IPS-11a (cell line): ENCODE results near the gene VSTM2B.
"Not testable (repeated sequence)": the region's sequence is repeated elsewhere in the genome, so short reads cannot be mapped to it uniquely, and the experiment has no call there.

Experiments
- H3K4me3 ChIP-seq: one replicate; pipeline ENCODE4 v1.5.1; 2013; ENCODE audit warnings: low read depth, low read length, control low read depth

VSTM2B gene

DNA sequence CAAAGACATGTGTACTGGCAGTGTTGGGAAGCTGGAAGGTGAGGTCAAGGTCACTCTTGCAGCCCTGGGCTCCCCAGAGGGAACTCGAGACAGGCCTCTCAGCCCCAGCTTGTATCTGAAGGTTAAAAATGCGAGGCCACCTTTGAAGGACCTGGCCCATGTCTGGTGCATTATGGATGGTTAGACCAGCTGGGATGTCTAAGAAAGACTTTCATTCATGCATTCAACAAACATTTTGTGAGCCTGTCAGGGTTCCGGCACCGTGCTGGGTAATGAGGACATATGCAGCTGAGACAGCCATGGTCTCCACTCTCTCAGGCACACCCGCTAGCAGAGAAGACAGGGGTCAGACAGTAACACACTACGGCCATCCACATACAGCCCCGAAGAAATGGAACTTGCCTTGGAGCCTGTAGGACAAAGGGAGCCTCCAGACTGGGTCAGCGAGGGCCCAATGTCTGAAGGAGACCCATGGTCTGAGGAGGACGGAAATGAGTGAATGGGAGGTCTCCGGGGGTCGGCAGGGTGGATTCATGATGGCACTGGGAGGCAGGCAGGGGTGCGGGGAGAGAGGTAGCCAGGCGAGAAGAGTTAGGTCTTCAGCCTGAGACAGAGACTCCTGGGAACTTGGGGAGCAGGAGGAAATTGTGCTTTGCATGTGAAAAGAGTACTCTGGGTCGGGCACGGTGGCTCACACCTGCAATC, 19.0 kb downstream of the VSTM2B start:
- H3K4me3 ChIP-seq = no peak overlapping the region

GRCh38 chr19:29545447-29545846, 19.7 kb downstream of the VSTM2B start:
- not testable (repeated sequence) for H3K4me3 ChIP-seq

GRCh38 chr19:29545866-29546582, 20.2 kb downstream of the VSTM2B start:
- no peak overlapping the region for H3K4me3 ChIP-seq

DNA sequence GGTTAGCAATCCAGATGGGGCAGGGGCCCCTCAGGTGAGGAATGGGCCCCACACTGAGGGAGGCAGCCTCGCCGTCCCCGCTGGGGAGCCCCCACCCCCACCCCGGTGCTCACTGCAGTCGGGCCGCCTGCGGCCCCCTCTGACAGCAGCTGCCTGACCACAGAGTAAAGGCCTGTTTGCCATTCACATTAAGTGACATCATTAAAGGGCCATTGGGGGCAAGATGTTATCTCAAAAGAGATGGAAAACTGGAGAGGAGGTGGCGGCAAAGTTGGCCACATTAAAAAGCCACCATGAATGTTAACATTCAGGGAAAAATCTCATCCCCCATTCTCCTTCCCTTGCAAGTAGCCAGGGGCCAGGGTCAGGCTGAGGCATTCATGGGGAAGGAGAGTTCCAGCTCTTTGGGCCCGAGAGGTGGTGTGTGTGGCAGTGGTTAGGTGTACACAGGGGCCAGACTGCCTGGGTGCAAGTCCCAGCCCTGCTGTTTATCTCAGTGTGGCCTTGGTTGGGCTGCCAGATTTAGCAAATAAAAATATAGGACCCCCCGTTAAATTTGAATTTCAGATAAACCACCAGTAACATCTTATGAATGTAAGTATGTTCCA, 20.9 kb downstream of the VSTM2B start:
- no peak overlapping the region for H3K4me3 ChIP-seq

DNA sequence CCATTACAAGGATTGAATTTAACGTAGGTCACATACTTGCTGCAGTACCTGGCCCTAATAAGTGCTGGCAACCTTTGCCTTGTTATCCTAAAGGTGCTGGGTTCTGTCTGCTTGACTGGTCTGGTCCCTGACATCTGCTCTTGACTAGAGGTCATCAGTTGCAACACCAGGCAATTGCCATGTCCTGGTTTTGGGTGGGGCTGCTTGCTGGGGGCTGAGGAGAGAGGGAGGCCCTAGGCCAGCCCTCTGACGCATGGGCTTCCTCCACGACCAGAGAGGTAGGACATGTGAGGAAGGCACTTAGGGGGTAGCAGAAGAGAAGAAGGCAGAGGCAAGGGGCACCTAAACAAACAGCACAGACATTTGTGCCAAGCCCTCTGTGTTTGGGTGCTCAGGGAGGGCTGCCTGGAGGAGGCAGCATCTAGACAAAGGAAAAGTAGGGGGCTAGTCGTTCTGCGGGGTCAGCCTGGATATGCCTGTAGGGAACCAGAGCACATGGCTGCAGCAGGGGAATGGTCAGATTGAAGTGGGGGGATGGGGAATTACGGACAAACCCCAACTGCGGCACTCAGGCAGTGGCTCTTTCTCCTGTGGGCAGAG, 21.7 kb downstream of the VSTM2B start:
- H3K4me3 ChIP-seq = no peak overlapping the region

- H3K4me3 ChIP-seq = no peak overlapping the region
Measured at GRCh38 chr19:29547981-29548380, 22.2 kb downstream of the VSTM2B start.

- H3K4me3 ChIP-seq = no peak overlapping the region
Measured at GRCh38 chr19:29548483-29549085, 22.8 kb downstream of the VSTM2B start.

GRCh38 chr19:29549105-29550070, 23.6 kb downstream of the VSTM2B start:
- H3K4me3 ChIP-seq = no peak overlapping the region

- no peak overlapping the region for H3K4me3 ChIP-seq
Measured at GRCh38 chr19:29550896-29551295, 25.1 kb downstream of the VSTM2B start.

DNA sequence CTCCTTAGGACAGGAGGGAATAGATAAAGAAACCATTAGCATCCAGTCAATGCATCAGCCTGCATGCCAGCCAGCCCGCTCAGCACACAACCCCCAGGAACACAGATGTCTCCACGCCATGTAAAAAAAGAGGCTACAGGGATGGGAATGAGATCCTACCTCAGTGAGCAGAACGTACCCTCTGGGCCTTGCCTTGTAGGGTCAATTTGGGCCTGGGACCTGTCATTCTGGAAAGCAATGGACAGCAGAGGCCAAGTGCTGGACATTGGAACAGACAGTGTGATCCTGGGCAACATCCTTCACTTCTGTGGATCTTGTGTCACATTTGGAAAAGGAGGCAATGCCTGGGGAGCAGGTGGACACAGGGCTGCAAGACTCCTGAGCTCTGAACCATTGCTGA, 26.0 kb downstream of the VSTM2B start:
- H3K4me3 ChIP-seq = no peak overlapping the region

GRCh38 chr19:29552454-29553280, 26.9 kb downstream of the VSTM2B start:
- H3K4me3 ChIP-seq = no peak overlapping the region

DNA sequence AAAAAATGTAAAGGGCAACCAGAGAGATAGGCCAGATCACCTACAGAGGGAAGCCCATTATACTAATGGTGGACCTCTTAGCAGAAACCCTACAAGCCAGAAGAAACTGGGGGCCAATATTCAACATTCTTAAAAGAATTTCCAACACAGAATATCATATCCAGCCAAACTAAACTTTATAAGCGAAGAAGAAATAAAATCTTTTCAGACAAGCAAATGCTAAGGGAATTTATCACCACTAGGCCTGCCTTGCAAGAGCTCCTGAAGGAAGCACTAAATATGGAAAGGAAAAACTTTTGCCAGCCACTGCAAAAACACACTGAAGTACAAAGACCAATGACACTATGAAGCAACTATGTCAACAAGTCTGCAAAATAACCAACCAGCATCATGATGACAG, 28.4 kb downstream of the VSTM2B start:
- H3K4me3 ChIP-seq = no peak overlapping the region

DNA sequence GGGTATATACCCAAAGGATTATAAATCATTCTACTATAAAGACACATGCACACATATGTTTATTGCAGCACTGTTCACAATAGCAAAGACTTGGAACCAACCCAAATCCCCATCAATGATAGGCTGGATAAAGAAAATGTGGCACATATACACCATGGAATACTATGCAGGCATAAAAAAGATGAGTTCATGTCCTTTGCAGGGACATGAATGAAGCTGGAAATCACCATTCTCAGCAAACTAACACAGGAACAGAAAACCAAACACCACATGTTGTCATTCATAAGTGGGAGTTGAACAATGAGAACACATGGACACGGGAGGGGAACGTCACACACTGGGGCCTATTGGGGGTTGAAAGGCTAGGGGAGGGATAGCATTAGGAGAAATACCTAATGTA, 33.3 kb downstream of the VSTM2B start:
- H3K4me3 ChIP-seq = not testable (repeated sequence)

DNA sequence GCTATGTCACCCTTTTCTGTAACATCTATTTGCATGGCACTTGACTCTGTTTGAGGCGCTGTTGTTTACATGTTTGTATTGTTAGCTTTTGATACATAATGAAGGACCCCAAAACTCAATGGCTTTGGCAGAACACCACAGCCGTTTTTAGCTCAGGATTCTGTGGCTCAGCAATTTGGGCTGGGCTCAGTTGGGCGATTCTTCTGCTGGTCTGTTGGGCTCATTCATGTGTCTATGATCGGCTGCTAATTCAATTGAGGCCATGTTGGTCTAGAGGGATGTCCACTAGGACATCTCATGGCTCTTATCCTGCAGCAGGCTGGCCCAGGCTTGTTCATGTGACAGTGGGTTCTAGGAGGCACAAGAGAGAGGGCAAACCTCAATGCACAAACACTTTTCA, 33.9 kb downstream of the VSTM2B start:
- H3K4me3 ChIP-seq = no peak overlapping the region

DNA sequence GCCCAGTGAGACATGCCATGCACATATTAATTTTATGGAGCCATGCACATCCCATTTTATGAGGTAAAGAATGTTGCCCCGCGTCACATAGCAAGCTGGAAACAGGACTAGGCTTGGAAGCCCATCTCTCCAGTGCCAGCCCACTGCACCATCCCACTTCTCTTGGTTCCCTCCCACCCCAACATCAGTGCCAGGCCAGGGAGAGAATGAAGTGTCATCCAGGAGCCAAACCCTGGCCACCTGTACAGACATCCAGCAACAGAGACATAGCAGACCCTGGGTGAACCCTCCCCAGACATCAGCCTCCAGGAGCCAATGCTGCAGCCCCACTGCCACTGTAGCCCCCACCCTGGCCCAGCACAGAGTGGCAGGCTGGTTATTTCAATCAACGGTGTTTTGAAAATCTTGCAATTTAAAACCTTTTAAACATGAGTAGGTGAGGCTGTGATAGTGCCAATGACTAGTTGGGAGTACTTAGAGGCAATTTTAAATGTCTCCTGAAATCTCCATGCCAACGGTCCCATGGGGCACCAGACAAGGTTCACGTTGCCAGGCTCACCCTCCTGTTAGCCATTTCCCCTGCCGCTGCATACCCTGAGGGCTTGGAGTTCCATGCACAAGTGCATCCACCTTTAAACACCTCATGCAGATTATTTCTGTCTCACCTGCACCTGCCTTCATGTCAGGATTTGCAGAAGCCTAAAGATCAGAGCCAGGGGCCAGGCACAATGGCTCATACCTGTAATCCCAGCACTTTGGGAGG, 34.7 kb downstream of the VSTM2B start:
- H3K4me3 ChIP-seq = no peak overlapping the region

GRCh38 chr19:29561601-29562000, 35.8 kb downstream of the VSTM2B start:
- H3K4me3 ChIP-seq = no peak overlapping the region

GRCh38 chr19:29562299-29563297, 36.8 kb downstream of the VSTM2B start:
- H3K4me3 ChIP-seq = no peak overlapping the region
